ENCODE measurements around the gene MC5R. TPM values are rescaled to one million over a fixed set of nuclear protein-coding genes. Genes with fewer than 3 reads are reported as not detected.

The MC5R gene
- total and polyA plus RNA-seq, 4 donors = not detected

- DNase-seq = no peak
- H3K9me3 ChIP-seq (ENCODE audit: control insufficient read depth in 4 of 4, insufficient read depth in 3 of 4, low read length in 3 of 4) = no peaks in the 10 kb centered on the region
- H3K4me3 ChIP-seq = no peak overlapping the region
- no peaks in the 10 kb centered on the region for H3K36me3 ChIP-seq (ENCODE audit: control insufficient read depth in 4 of 4, insufficient read depth in 4 of 4, low read length in 4 of 4)
- H3K27me3 ChIP-seq (ENCODE audit: control insufficient read depth in 3 of 3, insufficient read depth in 3 of 3, low read length in 2 of 3) = no peaks in the 10 kb centered on the region
- no peak for ATAC-seq (ENCODE audit: insufficient read depth, low FRiP score)
- H3K27ac ChIP-seq (ENCODE audit: low read depth in 1 of 2, low read length in 1 of 2) = no peak overlapping the region
- peaks cover 0 to 9% (median 0%) of the 10 kb centered on the region in 5 donors for H3K4me1 ChIP-seq (ENCODE audit: control insufficient read depth in 5 of 5, insufficient read depth in 5 of 5, low read length in 5 of 5)
- no peak for TF ChIP-seq CTCF (IDR thresholded peaks at IDR 0.05; ENCODE audit: control extremely low read depth, extremely low read depth)
- H3K9ac ChIP-seq (ENCODE audit: insufficient read depth in 1 of 2, low read length in 2 of 2) = no peak overlapping the region
- WGBS, 2 donors = 56 to 63% methylated on average over 10 of the region's 10 CpGs
Observed at GRCh38 chr18:13810950-13811485, 12.9 kb upstream of the MC5R start.

GRCh38 chr18:13811993-13812392, 12.0 kb upstream of the MC5R start:
- no peak overlapping the region for H3K4me3 ChIP-seq
- DNase-seq (no peak), ATAC-seq (ENCODE audit: insufficient read depth, low FRiP score) (no peak)
- H3K9ac ChIP-seq (ENCODE audit: insufficient read depth in 1 of 2, low read length in 2 of 2) = no peak overlapping the region
- TF ChIP-seq CTCF (IDR thresholded peaks at IDR 0.05; ENCODE audit: control extremely low read depth, extremely low read depth) = no peak
- peaks cover 0 to 9% (median 0%) of the 10 kb centered on the region in 5 donors for H3K4me1 ChIP-seq (ENCODE audit: control insufficient read depth in 5 of 5, insufficient read depth in 5 of 5, low read length in 5 of 5)
- H3K27ac ChIP-seq (ENCODE audit: low read depth in 1 of 2, low read length in 1 of 2) = no peak overlapping the region
- no peaks in the 10 kb centered on the region for H3K27me3 ChIP-seq (ENCODE audit: control insufficient read depth in 3 of 3, insufficient read depth in 3 of 3, low read length in 2 of 3)
- 61 to 70% methylated on average over 6 of the region's 6 CpGs for WGBS, 2 donors
- no peaks in the 10 kb centered on the region for H3K9me3 ChIP-seq (ENCODE audit: control insufficient read depth in 4 of 4, insufficient read depth in 3 of 4, low read length in 3 of 4)
- no peaks in the 10 kb centered on the region for H3K36me3 ChIP-seq (ENCODE audit: control insufficient read depth in 4 of 4, insufficient read depth in 4 of 4, low read length in 4 of 4)

GRCh38 chr18:13813271-13813849, 10.6 kb upstream of the MC5R start:
- Histone ChIP-seq H3K9ac (ENCODE audit: insufficient read depth in 1 of 2, low read length in 2 of 2) (no peak overlapping the region), H3K4me1 (ENCODE audit: control insufficient read depth in 5 of 5, insufficient read depth in 5 of 5, low read length in 5 of 5) (peaks cover 0 to 9% (median 0%) of the 10 kb centered on the region in 5 donors), H3K9me3 (ENCODE audit: control insufficient read depth in 4 of 4, insufficient read depth in 3 of 4, low read length in 3 of 4) (no peaks in the 10 kb centered on the region), H3K27ac (ENCODE audit: low read depth in 1 of 2, low read length in 1 of 2) (no peak overlapping the region), H3K36me3 (ENCODE audit: control insufficient read depth in 4 of 4, insufficient read depth in 4 of 4, low read length in 4 of 4) (no peaks in the 10 kb centered on the region), H3K4me3 (no peak overlapping the region), H3K27me3 (ENCODE audit: control insufficient read depth in 3 of 3, insufficient read depth in 3 of 3, low read length in 2 of 3) (no peaks in the 10 kb centered on the region)
- peak; percentile 83 for ATAC-seq (ENCODE audit: insufficient read depth, low FRiP score)
- 26 to 33% methylated on average over 4 of the region's 4 CpGs for WGBS, 2 donors
- DNase-seq = peak; percentile 69 to 74 (median 71)
- TF ChIP-seq CTCF (IDR thresholded peaks at IDR 0.05; ENCODE audit: control extremely low read depth, extremely low read depth) = peak; percentile 37
